H9 (cell line): ENCODE data around the gene SLC30A3. TPM values are rescaled to one million over a fixed set of nuclear protein-coding genes. Genes with fewer than 3 reads are reported as not detected.

Source experiments
- DNase-seq: peaks from one replicate; pipeline ENCODE4 v3.0.0-alpha.2; 2017
- H2AFZ ChIP-seq: one replicate; pipeline ENCODE4 v1.6.1; 2013; ENCODE audit warnings: mild to moderate bottlenecking, low read length, control low read depth, moderate library complexity
- H2AK5ac ChIP-seq: 2 replicates; pipeline ENCODE4 v1.6.1; 2013; ENCODE audit warnings: low read length, control low read depth, mixed read lengths; ENCODE audit not compliant: insufficient read length
- H2BK120ac ChIP-seq: one replicate; pipeline ENCODE4 v1.6.1; 2013; ENCODE audit warnings: low read depth, mild to moderate bottlenecking, low read length, control low read depth, inconsistent platforms; ENCODE audit not compliant: poor library complexity, severe bottlenecking
- H2BK12ac ChIP-seq: 2 replicates; pipeline ENCODE4 v1.6.1; 2013; ENCODE audit warnings: low read length, control low read depth, mixed read lengths, low read depth; ENCODE audit not compliant: insufficient read length
- H2BK15ac ChIP-seq: 2 replicates; pipeline ENCODE4 v1.6.1; 2013; ENCODE audit warnings: low read depth, low read length, control low read depth
- H2BK20ac ChIP-seq: one replicate; pipeline ENCODE4 v1.6.1; 2013; ENCODE audit warnings: low read depth, mild to moderate bottlenecking, low read length, control low read depth, inconsistent platforms; ENCODE audit not compliant: poor library complexity, severe bottlenecking
- H2BK5ac ChIP-seq: 2 replicates; pipeline ENCODE4 v1.6.1; 2013; ENCODE audit warnings: low read length, control low read depth, mixed read lengths; ENCODE audit not compliant: insufficient read length
- H3K14ac ChIP-seq: 2 replicates; pipeline ENCODE4 v1.6.1; 2013; ENCODE audit warnings: low read length, control low read depth; ENCODE audit not compliant: insufficient read depth
- H3K18ac ChIP-seq: 2 replicates; pipeline ENCODE4 v1.6.1; 2013; ENCODE audit warnings: low read depth, mild to moderate bottlenecking, mixed read lengths, low read length, control low read depth; ENCODE audit not compliant: insufficient read length
- H3K23ac ChIP-seq: 2 replicates; pipeline ENCODE4 v1.6.1; 2013; ENCODE audit warnings: low read length, control low read depth, mixed read lengths, low read depth; ENCODE audit not compliant: insufficient read length
- H3K23me2 ChIP-seq: 2 replicates; pipeline ENCODE4 v1.6.1; 2013; ENCODE audit warnings: low read depth, mild to moderate bottlenecking, mixed read lengths, low read length, control low read depth; ENCODE audit not compliant: insufficient read length, poor library complexity, severe bottlenecking
- H3K27ac ChIP-seq: 2 replicates; pipeline ENCODE4 v1.5.1; 2013; ENCODE audit warnings: low read length, control low read depth, mixed read lengths, low read depth; ENCODE audit not compliant: insufficient read length
- H3K27me3 ChIP-seq: 2 replicates; pipeline ENCODE4 v1.6.1; 2013; ENCODE audit warnings: low read length, control low read depth, inconsistent platforms; ENCODE audit not compliant: insufficient read depth
- H3K4ac ChIP-seq: 2 replicates; pipeline ENCODE4 v1.6.1; 2013; ENCODE audit warnings: low read depth, mild to moderate bottlenecking, control low read depth, inconsistent platforms, low read length, moderate library complexity
- H3K4me1 ChIP-seq: 2 replicates; pipeline ENCODE4 v1.6.1; 2013; ENCODE audit warnings: low read length, control low read depth, inconsistent platforms; ENCODE audit not compliant: insufficient read depth
- H3K4me2 ChIP-seq: 2 replicates; pipeline ENCODE4 v1.6.1; 2013; ENCODE audit warnings: low read length, control low read depth, mixed read lengths; ENCODE audit not compliant: insufficient read length, insufficient read depth
- H3K56ac ChIP-seq: 2 replicates; pipeline ENCODE4 v1.6.1; 2013; ENCODE audit warnings: low read depth, mild to moderate bottlenecking, mixed read lengths, low read length, control low read depth; ENCODE audit not compliant: insufficient read length
- H3K79me1 ChIP-seq: 2 replicates; pipeline ENCODE4 v1.6.1; 2013; ENCODE audit warnings: low read depth, mild to moderate bottlenecking, moderate library complexity, low read length, control low read depth, inconsistent platforms; ENCODE audit not compliant: insufficient read depth, poor library complexity, severe bottlenecking
- H3K79me2 ChIP-seq: 2 replicates; pipeline ENCODE4 v1.6.1; 2013; ENCODE audit warnings: low read length, control low read depth, inconsistent platforms; ENCODE audit not compliant: insufficient read depth
- H3K9ac ChIP-seq: 2 replicates; pipeline ENCODE4 v1.6.1; 2013; ENCODE audit warnings: low read length, control low read depth, mixed read lengths; ENCODE audit not compliant: insufficient read length; ENCODE audit errors: extremely low read depth
- H3K9me3 ChIP-seq: one replicate; pipeline ENCODE4 v1.6.1; 2013; ENCODE audit warnings: low read depth, low read length, inconsistent platforms; ENCODE audit not compliant: control insufficient read depth
- H3T11ph ChIP-seq: one replicate; pipeline ENCODE4 v1.6.1; 2013; ENCODE audit warnings: mild to moderate bottlenecking, low read length, control low read depth, inconsistent platforms
- H4K20me1 ChIP-seq: one replicate; pipeline ENCODE4 v1.6.1; 2013; ENCODE audit not compliant: control insufficient read depth, insufficient read length, insufficient read depth
- H4K5ac ChIP-seq: 2 replicates; pipeline ENCODE4 v1.6.1; 2013; ENCODE audit warnings: low read depth, mild to moderate bottlenecking, mixed read lengths, low read length, control low read depth; ENCODE audit not compliant: insufficient read length
- H4K8ac ChIP-seq: replicated peaks from 2 replicates; pipeline ENCODE4 v1.6.1; 2013; ENCODE audit warnings: low read length, control low read depth, mixed read lengths, low read depth; ENCODE audit not compliant: insufficient read length
- H4K91ac ChIP-seq: 2 replicates; pipeline ENCODE4 v1.6.1; 2013; ENCODE audit warnings: low read depth, mild to moderate bottlenecking, moderate library complexity, mixed read lengths, low read length, control low read depth; ENCODE audit not compliant: insufficient read length
- H3K27ac Mint-ChIP-seq, 3 experiments: 2 replicates in 2 of 3; 3 replicates in 1 of 3; pipeline ENCODE4 v1.8.0; 2020 to 2021; ENCODE audit warnings: mixed read lengths in 3 of 3, mild to moderate bottlenecking in 1 of 3, moderate library complexity in 1 of 3
- H3K27me3 Mint-ChIP-seq: 2 replicates; pipeline ENCODE4 v1.8.0; 2021; ENCODE audit warnings: low read depth, mild to moderate bottlenecking, moderate library complexity, mixed read lengths
- H3K36me3 Mint-ChIP-seq, 3 experiments: 2 replicates in 2 of 3; 3 replicates in 1 of 3; pipeline ENCODE4 v1.8.0; 2020 to 2021; ENCODE audit warnings: low read depth in 3 of 3, mixed read lengths in 3 of 3; ENCODE audit not compliant: insufficient read depth in 1 of 3
- H3K4me1 Mint-ChIP-seq, 2 experiments: 2 replicates each; pipeline ENCODE4 v1.8.0; 2020; ENCODE audit warnings: mixed read lengths in 2 of 2
- H3K4me3 Mint-ChIP-seq, 2 experiments: 2 replicates in 1 of 2; 3 replicates in 1 of 2; pipeline ENCODE4 v1.8.0; 2020 to 2021; ENCODE audit warnings: mild to moderate bottlenecking in 2 of 2, mixed read lengths in 2 of 2, moderate library complexity in 1 of 2
- H3K9me3 Mint-ChIP-seq, 2 experiments: 2 replicates in 1 of 2; 3 replicates in 1 of 2; pipeline ENCODE4 v1.8.0; 2020; ENCODE audit warnings: mild to moderate bottlenecking in 2 of 2, mixed read lengths in 2 of 2, moderate library complexity in 1 of 2
- WGBS: extraction: QIAGEN DNeasy Blood & Tissue Kit; methylation state at CpG from one replicate; pipeline ENCODE4 v1.1.7; 2013; ENCODE audit warnings: missing lambda C conversion rate, low lambda C conversion rate, mixed read lengths; ENCODE audit not compliant: insufficient read length; ENCODE audit errors: extremely low coverage; 5-methylcytosine and 5-hydroxymethylcytosine counted together
- total RNA-seq: library from RNA; stranded (reverse); gene quantifications from 2 replicates; pipeline ENCODE4 v1.2.1, GENCODE V29; 2021
- TF ChIP-seq, protein P1 (sequence below): fragments of 200-600 bp; sonication (generic); conservative IDR thresholded peaks from 3 replicates; pipeline ENCODE4 v1.8.0; 2021; ENCODE audit warnings: antibody characterized with exemption, mild to moderate bottlenecking

The SLC30A3 gene
- total RNA-seq, 1 experiment from 2014 or later: 2.5 TPM

DNA sequence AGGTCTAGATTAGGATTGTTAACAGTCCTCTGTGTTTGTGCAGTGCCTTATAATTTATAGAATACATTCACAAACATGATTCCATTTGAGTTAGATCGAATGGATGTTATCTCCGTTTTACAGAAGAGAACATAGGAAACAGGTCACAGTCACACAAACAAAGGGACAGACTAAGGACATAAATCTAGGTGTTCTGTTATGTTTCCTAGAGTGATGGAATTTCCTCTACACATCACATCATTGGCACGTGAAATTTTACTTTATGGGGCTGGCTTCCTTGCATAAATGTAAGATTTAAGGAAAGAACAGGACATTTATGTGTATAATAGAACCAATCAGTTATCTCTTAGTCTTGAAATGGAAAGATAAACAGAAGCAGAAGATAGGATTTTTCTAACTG, 25.8 kb upstream of the SLC30A3 start:
- Histone ChIP-seq H4K91ac (no peak overlapping the region), H2BK5ac (no peak overlapping the region), H2BK12ac (no peak overlapping the region), H3K4me2 (no peak overlapping the region), H3T11ph (no peak overlapping the region), H3K27me3 (no peaks in the 10 kb centered on the region), H3K9me3 (no peaks in the 10 kb centered on the region), H3K4ac (no peak overlapping the region), H3K56ac (no peak overlapping the region), H4K5ac (no peak overlapping the region), H3K4me1 (no peaks in the 10 kb centered on the region; the same call in none of the 2 replicates), H4K8ac (no peak overlapping the region), H4K20me1 (no peaks in the 10 kb centered on the region), H3K9ac (no peak overlapping the region), H2BK15ac (no peak overlapping the region), H2AFZ (no peak overlapping the region), H3K79me2 (no peaks in the 10 kb centered on the region), H3K79me1 (no peaks in the 10 kb centered on the region), H3K23ac (no peak overlapping the region), H2BK120ac (no peak overlapping the region), H3K23me2 (no peaks in the 10 kb centered on the region), H3K18ac (no peak overlapping the region), H2AK5ac (no peak overlapping the region), H3K27ac (no peak overlapping the region), H2BK20ac (no peak overlapping the region), H3K14ac (no peak overlapping the region)
- H3K27me3 Mint-ChIP-seq: peaks cover 10% of the 10 kb centered on the region
- peaks cover 37 to 39% of the 10 kb centered on the region in 2 experiments for H3K4me1 Mint-ChIP-seq
- TF ChIP-seq, protein P1, sequence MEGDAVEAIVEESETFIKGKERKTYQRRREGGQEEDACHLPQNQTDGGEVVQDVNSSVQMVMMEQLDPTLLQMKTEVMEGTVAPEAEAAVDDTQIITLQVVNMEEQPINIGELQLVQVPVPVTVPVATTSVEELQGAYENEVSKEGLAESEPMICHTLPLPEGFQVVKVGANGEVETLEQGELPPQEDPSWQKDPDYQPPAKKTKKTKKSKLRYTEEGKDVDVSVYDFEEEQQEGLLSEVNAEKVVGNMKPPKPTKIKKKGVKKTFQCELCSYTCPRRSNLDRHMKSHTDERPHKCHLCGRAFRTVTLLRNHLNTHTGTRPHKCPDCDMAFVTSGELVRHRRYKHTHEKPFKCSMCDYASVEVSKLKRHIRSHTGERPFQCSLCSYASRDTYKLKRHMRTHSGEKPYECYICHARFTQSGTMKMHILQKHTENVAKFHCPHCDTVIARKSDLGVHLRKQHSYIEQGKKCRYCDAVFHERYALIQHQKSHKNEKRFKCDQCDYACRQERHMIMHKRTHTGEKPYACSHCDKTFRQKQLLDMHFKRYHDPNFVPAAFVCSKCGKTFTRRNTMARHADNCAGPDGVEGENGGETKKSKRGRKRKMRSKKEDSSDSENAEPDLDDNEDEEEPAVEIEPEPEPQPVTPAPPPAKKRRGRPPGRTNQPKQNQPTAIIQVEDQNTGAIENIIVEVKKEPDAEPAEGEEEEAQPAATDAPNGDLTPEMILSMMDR: no peak
- H3K27ac Mint-ChIP-seq: no peak overlapping the region
- WGBS: no CpG with 5 or more reads among the region's 3 CpGs
- no peak for DNase-seq
- H3K9me3 Mint-ChIP-seq: no peaks in the 10 kb centered on the region
- no peaks in the 10 kb centered on the region for H3K36me3 Mint-ChIP-seq
- no peak overlapping the region for H3K4me3 Mint-ChIP-seq
